Natural killer cell (primary cell): Measurements from ENCODE around the gene PRRT1. TPM values are rescaled to one million over a fixed set of nuclear protein-coding genes. Genes with fewer than 3 reads are reported as not detected.

Source experiments
- ATAC-seq, 3 donors: fragments of 150-1000 bp in 2 of 3; fragments of 200-7000 bp in 1 of 3; cut with Tn5 transposase; 1 replicate in 1 of 3; 2 replicates in 2 of 3; pipeline ENCODE4 v1.10.0; 2021; ENCODE audit warnings: mild to moderate bottlenecking in 2 of 3, moderate library complexity in 2 of 3
- DNase-seq, 2 donors: peaks; one replicate each; pipeline versions ENCODE4 v3.0.0 to v3.0.0-alpha.2; 2013 to 2021; ENCODE audit warnings: mixed read lengths in 1 of 2
- H3K27ac ChIP-seq: one replicate; pipeline ENCODE4 v1.5.1; 2013; ENCODE audit warnings: mild to moderate bottlenecking, low read length
- H3K27me3 ChIP-seq: one replicate; pipeline ENCODE4 v1.6.1; 2013; ENCODE audit warnings: low read length; ENCODE audit not compliant: control insufficient read depth, insufficient read depth
- H3K36me3 ChIP-seq: one replicate; pipeline ENCODE4 v1.6.1; 2013; ENCODE audit warnings: low read length; ENCODE audit not compliant: control insufficient read depth, insufficient read depth
- H3K4me1 ChIP-seq: one replicate; pipeline ENCODE4 v1.6.1; 2013; ENCODE audit warnings: low read length; ENCODE audit not compliant: control insufficient read depth, insufficient read depth
- H3K4me3 ChIP-seq: one replicate; pipeline ENCODE4 v1.5.1; 2013; ENCODE audit warnings: low read length
- H3K9me3 ChIP-seq: one replicate; pipeline ENCODE4 v1.6.1; 2013; ENCODE audit warnings: low read length; ENCODE audit not compliant: control insufficient read depth, insufficient read depth
- H3K27ac Mint-ChIP-seq, 2 donors: one replicate each; pipeline ENCODE4 v1.8.0; 2022; ENCODE audit warnings: mild to moderate bottlenecking in 2 of 2, mixed read lengths in 2 of 2, moderate library complexity in 1 of 2
- H3K27me3 Mint-ChIP-seq, 2 donors: one replicate each; pipeline ENCODE4 v1.8.0; 2022; ENCODE audit warnings: low read depth in 2 of 2, mixed read lengths in 2 of 2
- H3K36me3 Mint-ChIP-seq: one replicate; pipeline ENCODE4 v1.8.0; 2022; ENCODE audit warnings: mixed read lengths
- H3K4me1 Mint-ChIP-seq, 2 donors: one replicate each; pipeline ENCODE4 v1.8.0; 2022; ENCODE audit warnings: mixed read lengths in 2 of 2
- H3K4me3 Mint-ChIP-seq: one replicate; pipeline ENCODE4 v1.8.0; 2022; ENCODE audit warnings: mild to moderate bottlenecking, moderate library complexity, mixed read lengths
- H3K9me3 Mint-ChIP-seq, 2 donors: one replicate each; pipeline ENCODE4 v1.8.0; 2022; ENCODE audit warnings: mixed read lengths in 2 of 2
- CTCF ChIP-seq: fragments of 200-600 bp; IDR thresholded peaks from one replicate; pipeline ENCODE4 v1.8.0; 2022; ENCODE audit warnings: antibody characterized with exemption
- WGBS: methylation state at CpG from one replicate; pipeline ENCODE4 v1.1.7; 2013; ENCODE audit warnings: missing lambda C conversion rate; ENCODE audit not compliant: insufficient coverage; 5-methylcytosine and 5-hydroxymethylcytosine counted together
- intact Hi-C: fragments of 100-400 bp; cut with micrococcal nuclease; formaldehyde crosslinking; loops from one replicate; pipeline ENCODE4 v1.14.2; 2022
- total RNA-seq, 4 donors: library from RNA; stranded (reverse); fragments of 120-200 nt in 1 of 4; gene quantifications; one replicate each; pipeline versions ENCODE4 v1.2.3 to v1.2.4, GENCODE V29; 2013 to 2022

PRRT1 gene
- total RNA-seq, 3 donors from 2014 or later (not counting 1 experiment from before 2014, with no cell fraction given), result 0.38 to 0.63 (median 0.54) TPM

DNA sequence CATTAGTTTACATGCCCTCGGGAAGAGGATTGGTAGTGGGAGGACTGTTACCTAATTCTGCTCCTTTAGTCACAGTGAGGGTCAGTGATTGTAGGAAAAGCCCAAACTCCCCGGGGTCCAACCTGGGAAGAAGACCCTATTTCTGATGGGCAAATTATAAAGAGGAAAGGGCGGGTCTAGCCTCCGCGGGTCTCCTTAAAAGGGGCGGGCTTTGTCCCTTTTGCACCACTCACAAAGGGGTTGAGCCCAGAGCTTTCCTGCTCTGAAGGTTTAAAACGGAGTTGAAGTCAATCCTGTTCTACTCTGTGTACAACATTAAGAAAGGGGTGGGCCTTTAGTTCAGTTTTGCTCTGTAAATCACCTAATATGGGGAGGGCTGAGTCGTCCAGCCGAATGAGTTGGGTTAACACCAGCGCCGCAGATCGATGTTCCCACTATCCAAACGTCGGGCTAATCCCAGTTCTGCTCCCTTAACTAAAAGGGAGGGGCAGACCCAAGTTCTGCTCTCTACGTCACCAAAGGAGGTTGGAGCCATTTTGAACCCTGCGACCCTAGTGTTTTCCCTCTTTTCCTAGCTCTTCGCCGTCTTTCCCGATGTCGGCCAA, 25.5 kb upstream of the PRRT1 start:
- Histone ChIP-seq H3K9me3 (no peaks in the 10 kb centered on the region), H3K4me1 (peaks cover 39% of the 10 kb centered on the region), H3K27me3 (no peaks in the 10 kb centered on the region), H3K36me3 (peaks cover 18% of the 10 kb centered on the region), H3K4me3 (peak overlapping the region; percentile 75), H3K27ac (peak overlapping the region; percentile 97)
- Mint-ChIP-seq H3K27ac (peak overlapping the region; percentile 97), H3K4me3 (peak overlapping the region; percentile 97), H3K9me3 (no peaks in the 10 kb centered on the region), H3K4me1 (peaks cover 68 to 83% of the 10 kb centered on the region in 2 donors), H3K36me3 (no peaks in the 10 kb centered on the region), H3K27me3 (no peaks in the 10 kb centered on the region)
- no peak for TF ChIP-seq CTCF
- no peak for DNase-seq
- under 1% methylated on average over 20 of the region's 20 CpGs for WGBS
- ATAC-seq, result peak in 1 of 3 donors; percentile 2
- intact Hi-C loops, result loop anchor here (1.0 to 10.0 kb wide), 3 partner anchors 47 to 795 kb away; partner anchors contain the start of genes C6orf47, CSNK2B, FKBPL and GPANK1

DNA sequence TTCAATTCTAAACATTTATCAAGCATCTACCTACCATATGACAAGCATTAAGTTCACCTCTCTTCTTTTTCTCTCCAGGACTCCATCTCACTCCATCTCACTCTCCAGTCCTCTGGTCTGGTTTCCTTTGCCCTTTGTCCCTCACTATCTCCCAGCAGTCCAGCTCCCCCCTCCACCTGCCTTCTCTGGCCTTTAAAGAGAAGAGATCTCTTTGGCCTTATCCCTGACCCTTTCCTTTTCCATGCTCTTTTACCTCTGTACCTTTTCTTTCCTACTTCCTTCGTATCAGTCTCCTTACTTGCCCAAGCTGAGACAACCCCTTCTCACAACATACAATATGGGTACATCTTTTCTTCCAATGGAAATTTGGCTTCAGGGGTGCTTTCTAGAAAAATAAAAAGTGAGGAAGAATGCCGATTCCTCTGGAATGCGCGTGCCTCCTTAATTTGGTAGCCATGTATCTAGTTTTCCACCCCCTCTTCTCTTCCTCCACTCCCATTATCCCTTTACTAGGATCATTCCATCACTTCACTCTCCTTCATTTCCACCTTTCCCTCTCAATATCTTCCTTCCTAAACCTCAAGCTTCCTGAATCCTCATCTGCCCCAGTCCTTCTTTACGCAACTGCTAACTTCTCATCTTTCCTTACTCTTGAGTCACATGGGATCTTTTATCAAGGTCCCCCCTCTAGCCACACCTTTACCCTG, 24.9 kb upstream of the PRRT1 start:
- Histone ChIP-seq H3K4me1 (peaks cover 38% of the 10 kb centered on the region), H3K27ac (peak overlapping the region; percentile 97), H3K9me3 (no peaks in the 10 kb centered on the region), H3K27me3 (no peaks in the 10 kb centered on the region), H3K4me3 (peak overlapping the region; percentile 75), H3K36me3 (peaks cover 13% of the 10 kb centered on the region)
- ATAC-seq, result no peak
- H3K27me3 Mint-ChIP-seq, result no peaks in the 10 kb centered on the region
- H3K27ac Mint-ChIP-seq, result peak overlapping the region; percentile 97
- peaks cover 68 to 83% of the 10 kb centered on the region in 2 donors for H3K4me1 Mint-ChIP-seq
- intact Hi-C loops, result loop anchor here (1.0 to 10.0 kb wide), 4 partner anchors 28 to 796 kb away; partner anchors contain the start of genes C6orf47, CSNK2B, FKBPL and GPANK1
- WGBS, result 44% methylated on average over 5 of the region's 5 CpGs
- peak overlapping the region; percentile 97 for H3K4me3 Mint-ChIP-seq
- H3K36me3 Mint-ChIP-seq, result no peaks in the 10 kb centered on the region
- H3K9me3 Mint-ChIP-seq, result no peaks in the 10 kb centered on the region
- no peak for TF ChIP-seq CTCF
- peak in 1 of 2 donors; percentile 28 for DNase-seq

DNA sequence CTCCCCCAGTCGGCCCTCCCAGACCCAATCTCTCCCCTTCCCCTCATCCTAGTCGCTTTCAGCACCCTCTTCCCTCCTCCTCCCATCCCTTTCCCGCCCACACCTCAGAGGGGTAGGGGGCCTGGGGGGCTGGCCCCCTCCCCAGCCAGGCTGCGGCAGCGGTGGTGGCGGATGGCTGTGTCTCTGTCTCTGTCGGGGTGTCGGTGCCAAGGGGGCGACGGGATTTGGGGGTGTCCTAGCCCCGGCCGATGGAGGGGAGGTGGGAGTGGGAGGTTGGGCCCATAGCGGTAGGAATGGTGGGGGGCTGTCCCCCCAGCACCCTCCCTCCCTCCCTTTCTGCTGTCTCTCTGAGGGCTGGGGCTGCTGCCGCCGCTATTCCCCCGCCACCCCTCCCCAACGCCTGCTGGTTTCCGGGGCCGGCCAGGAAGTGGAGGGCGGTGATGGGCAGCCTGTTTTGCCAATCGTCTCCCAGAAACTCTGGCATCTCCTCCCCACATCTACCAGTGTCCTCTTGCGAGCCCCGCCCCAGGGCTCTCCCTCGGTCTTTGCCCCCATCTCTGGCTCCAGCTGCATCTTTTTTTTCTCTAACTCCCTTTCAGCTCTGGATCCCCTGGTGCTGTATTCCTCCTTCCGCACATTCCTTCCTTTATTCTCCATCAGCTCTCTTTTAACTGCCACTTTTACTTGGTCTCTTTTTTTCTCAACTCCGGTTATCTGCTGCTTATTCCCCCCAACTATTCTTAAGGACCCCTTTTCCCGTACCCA, 24.2 kb upstream of the PRRT1 start, which contains the start of gene AGPAT1:
TSS of gene AGPAT1 (minus strand) at position 374 of the 765 bp plus-strand sequence. CDS start 4,588 bp downstream, outside the sequence.
- H3K36me3 ChIP-seq, result peaks cover 10% of the 10 kb centered on the region
- WGBS, result under 1% methylated on average over 20 of the region's 27 CpGs
- Mint-ChIP-seq H3K27ac (peak within 1 kb of the TSS; percentile 97), H3K27me3 (no peaks in the 10 kb centered on the region), H3K36me3 (no peaks in the 10 kb centered on the region), H3K9me3 (no peaks in the 10 kb centered on the region), H3K4me1 (peaks cover 66 to 85% of the 10 kb centered on the region in 2 donors), H3K4me3 (peak within 1 kb of the TSS; percentile 97)
- H3K4me3 ChIP-seq, result peak within 1 kb of the TSS; percentile 75
- intact Hi-C loops, result loop anchor here (1.0 to 10.0 kb wide), 3 partner anchors 28 to 796 kb away; partner anchors contain the start of genes C6orf47, CSNK2B, GPANK1 and LY6G5B
- peak within 1 kb of the TSS; percentile 97 for H3K27ac ChIP-seq
- ATAC-seq (peak; percentile 56 to 73 (median 60)), DNase-seq (peak; percentile 95 to 97)
- peaks cover 38% of the 10 kb centered on the region for H3K4me1 ChIP-seq
- no peaks in the 10 kb centered on the region for H3K27me3 ChIP-seq
- no peaks in the 10 kb centered on the region for H3K9me3 ChIP-seq
- TF ChIP-seq CTCF, result no peak
